Inferior parietal cortex (tissue), 1 donor: ENCODE data around the gene KRTAP1-5.
"Not testable (repeated sequence)": the region's sequence is repeated elsewhere in the genome, so short reads cannot be mapped to it uniquely, and the experiment has no call there.

Experiments used
- DNase-seq: peaks from one replicate; pipeline ENCODE4 v3.0.0-alpha.2; 2016; ENCODE audit errors: extremely low spot score

KRTAP1-5 gene

DNA sequence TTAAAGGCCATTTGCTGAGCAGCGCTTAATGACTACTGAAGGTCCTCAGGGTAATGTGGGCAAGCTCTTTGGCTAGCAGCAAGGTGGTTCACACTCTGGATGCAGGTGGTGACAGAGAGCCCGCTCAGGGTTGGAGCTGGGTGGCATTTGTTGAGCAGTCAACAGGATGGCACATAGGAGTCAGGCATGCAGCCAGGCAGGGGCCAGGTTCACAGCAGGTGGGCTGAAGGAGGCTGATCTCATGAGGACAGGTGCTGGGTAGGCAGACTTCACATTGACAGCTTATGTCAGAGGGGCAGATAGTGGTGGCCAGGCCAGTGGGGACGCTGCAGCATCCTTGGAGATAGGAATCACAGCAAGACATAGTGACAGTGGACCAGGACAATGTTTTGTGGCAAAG, 22.6 kb downstream of the KRTAP1-5 start:
- DNase-seq: no peak

GRCh38 chr17:41003926-41004325, 23.1 kb downstream of the KRTAP1-5 start:
- DNase-seq: no peak

DNA sequence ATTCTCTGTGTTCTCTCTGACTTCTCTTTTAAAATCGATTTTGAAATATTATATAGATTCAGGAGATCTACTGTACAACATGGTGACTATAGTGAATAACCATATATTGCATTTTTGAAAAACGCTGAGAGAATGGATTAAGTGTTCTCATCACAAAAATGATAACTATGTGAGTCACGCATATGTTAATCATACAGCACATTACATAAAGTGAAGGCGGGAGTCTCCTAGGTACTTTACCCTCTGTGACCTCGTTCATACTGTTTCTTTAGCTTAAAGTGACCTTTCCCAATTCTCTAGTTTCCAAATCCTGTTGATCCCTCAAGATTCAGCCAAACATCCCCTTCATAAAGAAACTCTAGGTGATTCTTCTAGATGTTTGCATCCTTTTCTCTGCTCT, 24.2 kb downstream of the KRTAP1-5 start:
- DNase-seq: no peak

- DNase-seq: no peak
Observed at GRCh38 chr17:41001795-41002194, 25.2 kb downstream of the KRTAP1-5 start.

- not testable (repeated sequence) for DNase-seq
Observed at GRCh38 chr17:40999563-40999962, 27.4 kb downstream of the KRTAP1-5 start, which contains the start of gene KRTAP3-2. Gene KRTAP3-2 (minus strand): TSS chr17:40999906. CDS start chr17:40999853, 53 bp downstream.

GRCh38 chr17:40997361-40997760, 29.6 kb downstream of the KRTAP1-5 start:
- DNase-seq: no peak

- no peak for DNase-seq
Observed at GRCh38 chr17:40996829-40997228, 30.2 kb downstream of the KRTAP1-5 start.

GRCh38 chr17:40995116-40995515, 31.9 kb downstream of the KRTAP1-5 start:
- DNase-seq: no peak

- no peak for DNase-seq
Observed at GRCh38 chr17:40993839-40994238, 33.2 kb downstream of the KRTAP1-5 start, which contains the start of gene KRTAP3-3. Gene KRTAP3-3 (minus strand): TSS chr17:40994164. CDS start chr17:40994097, 67 bp downstream.

- DNase-seq: no peak
Observed at GRCh38 chr17:40993084-40993483, 33.9 kb downstream of the KRTAP1-5 start.

DNA sequence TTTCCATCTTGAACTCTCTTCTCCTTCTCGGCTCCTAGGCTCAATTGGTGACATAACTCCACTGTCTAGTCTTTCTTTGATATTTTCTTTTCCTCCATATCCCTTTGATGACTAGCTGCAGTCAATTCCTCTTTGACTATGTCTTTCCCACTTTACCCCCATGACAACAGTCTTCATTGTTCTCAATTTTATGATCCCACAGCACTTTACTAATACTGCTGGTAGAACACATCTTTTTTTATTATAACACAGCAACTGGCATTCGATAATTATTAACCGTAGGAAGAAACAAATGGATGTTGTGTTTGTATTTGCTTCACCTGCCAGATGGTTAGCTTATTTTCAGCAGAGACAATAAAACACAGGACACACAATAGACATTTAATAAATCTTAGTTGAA, 34.3 kb downstream of the KRTAP1-5 start:
- no peak for DNase-seq

GRCh38 chr17:40986920-40987319, 40.1 kb downstream of the KRTAP1-5 start:
- DNase-seq: no peak

DNA sequence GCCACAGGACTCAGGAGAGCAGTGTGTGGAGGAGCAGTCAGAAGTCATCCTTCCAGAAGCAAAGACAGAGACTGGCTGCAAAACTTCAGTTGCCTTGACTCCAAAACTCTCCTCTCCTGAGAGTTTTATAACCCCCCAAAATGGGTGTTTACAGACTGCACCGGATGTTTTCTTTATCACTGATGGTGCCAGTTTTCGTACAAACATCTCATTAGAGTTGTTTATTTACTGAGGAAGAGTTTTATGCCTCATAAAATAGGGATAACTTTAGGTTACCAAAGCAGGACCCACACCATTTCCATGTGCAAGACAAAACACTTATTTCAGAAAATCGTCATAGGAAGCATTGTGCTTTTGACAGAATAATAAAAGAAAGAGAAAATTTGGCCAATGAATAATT, 42.8 kb downstream of the KRTAP1-5 start, which contains the start of gene KRT40:
Gene KRT40 (minus strand): TSS at position 101 of the 400 bp plus-strand sequence. CDS start 53 bp downstream, at position 48.
- DNase-seq: no peak

DNA sequence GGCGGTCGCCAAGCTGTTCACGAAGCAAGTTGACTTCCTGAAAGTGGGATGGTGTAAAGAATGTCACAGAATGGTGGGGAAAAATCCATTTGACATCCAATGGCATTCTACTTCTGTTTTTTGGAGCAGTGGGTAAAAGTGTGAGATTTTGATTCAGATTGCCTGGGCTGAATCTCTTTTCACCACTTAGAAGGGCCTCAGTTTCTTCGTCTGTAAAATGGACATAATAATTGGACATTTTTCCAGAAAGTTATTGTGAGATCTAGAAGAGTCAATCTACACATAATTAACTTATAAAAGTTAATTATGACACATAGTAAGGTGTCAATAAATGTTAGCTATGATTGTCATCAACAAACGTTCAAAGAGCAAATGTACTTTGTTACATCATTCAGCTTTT, 45.9 kb downstream of the KRTAP1-5 start:
- no peak for DNase-seq

DNA sequence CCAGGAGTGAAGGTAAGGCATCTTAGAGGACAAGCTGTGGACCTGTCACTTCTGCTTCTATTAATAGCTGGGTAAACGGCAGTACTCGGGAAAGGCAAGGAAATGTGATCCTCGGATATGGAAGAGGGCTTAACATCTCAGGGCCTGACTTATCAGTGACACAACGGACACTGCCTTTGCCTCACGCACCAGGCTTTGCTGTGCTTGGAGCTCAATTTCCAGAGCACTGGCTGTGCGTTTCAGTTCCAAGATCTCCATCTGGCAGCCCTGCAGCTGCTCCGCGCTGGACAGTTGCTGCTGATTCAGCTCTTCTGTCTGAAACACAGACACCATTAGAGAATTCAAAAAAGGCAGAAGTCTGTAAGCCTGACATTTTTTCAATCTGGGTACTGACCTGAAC, 46.4 kb downstream of the KRTAP1-5 start:
- peak; percentile 47 for DNase-seq

- no peak for DNase-seq
Observed at GRCh38 chr17:40980117-40980516, 46.9 kb downstream of the KRTAP1-5 start.

DNA sequence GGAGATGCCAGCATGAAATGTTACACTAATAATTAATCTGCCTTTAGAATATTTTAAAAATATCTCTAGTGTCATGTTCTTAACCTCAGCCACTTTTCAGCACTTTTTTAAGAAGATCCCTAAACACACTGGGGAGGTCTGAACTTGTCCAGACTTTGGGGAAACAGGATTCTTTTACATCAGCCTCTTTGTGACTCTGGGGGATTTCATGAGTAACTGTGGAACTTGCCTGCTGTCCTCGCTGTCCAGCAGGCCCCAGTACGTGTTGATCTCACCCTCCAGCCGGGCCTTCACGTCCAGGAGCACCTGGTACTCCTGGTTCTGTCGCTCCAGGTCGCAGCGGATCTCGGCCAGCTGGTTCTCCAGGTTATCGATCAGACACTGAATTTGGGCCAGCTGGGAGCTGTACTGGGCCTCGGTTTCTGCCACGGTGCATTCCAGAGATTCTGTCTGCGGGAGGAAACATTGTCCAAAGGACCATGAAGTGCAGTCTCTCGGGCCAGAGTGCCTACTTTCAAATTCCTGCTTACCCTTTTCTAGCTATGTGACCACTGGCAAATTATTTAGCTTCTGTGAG, 48.3 kb downstream of the KRTAP1-5 start:
- no peak for DNase-seq
